GM03348 (cell line): ENCODE measurements around the gene ST3GAL5.
A peak's percentile ranks its signal among the peaks of the same experiment; 100 is the strongest.
"Not testable (repeated sequence)": the region's sequence is repeated elsewhere in the genome, so short reads cannot be mapped to it uniquely, and the experiment has no call there.

Experiments used
- DNase-seq: peaks from one replicate; pipeline ENCODE4 v3.0.0; 2012; ENCODE audit warnings: low spot score

ST3GAL5 gene

DNA sequence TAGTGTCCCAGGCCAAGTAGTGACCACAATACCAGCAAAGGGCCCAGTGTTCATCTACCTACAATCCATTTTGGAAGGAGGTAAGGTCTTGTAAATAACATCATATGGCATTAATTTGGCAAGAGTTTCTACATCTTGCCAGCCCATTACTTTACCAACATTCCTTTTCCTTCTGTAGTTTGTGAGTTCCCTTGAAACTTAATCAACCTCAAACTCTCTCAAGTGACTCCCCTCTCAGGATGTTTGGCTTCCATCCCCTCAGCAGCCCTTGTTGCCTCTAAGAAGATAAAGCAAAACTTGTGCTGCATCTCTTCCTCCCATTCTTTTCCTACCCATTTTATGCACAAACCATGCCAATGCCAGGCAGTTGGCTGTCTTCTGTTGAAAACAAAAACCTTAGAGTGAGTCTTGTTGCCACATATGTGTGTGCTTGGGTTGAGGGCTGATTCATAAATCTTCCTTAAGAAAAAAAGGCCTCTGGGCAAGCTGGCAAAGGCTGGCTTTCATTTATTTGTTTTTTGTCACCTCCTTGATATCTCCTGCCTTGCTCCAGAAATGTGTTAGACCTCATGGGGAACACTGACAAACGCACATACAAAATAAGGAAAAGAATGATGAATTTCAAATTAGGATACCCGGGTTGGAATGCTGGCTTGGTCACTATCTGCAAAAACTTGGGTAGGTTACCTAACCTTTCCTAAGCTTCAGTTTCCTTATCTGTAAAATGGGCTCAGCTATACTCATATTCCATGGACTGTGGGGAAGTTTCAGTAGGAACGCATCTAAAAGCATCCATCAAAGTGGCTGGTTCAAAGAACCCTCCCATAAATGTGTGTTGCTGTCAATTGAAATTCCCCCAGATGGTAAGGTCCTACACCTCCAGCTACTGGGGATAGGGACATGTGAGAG is 29.4 kb upstream of the ST3GAL5 start:
- no peak for DNase-seq

DNA sequence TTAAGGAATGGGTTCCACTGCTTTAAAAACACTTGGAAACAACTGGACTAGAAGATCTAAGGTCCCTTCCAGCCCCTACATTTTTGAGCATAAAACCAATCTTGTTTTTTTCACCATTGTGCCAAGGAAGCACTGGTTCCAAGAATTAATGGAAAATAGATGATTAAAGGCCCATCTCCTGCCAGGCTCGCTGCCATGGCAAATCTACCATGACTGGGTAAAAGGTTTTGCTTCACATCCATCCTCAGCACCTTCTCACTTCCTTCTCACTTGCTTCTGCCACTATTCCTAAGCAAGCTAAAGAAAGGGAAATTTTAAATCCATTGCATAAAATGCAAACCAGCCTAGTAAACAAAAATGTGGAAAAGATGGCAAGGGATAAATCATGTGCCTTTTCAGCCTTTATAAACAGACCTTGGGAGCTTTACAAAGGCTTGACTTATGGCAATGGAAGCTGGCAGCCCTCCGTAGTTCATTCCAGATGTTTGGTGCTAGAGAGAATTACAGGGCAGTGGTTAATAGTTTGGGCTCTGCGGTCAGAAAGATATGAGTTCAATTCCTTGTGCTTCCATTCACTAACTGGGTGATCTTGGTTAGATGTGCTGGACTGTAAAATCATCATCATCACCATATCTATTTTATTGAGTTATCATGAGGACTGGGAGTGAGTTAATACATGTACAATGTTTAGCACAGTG is 27.0 kb upstream of the ST3GAL5 start:
- peak; percentile 56 for DNase-seq

DNA sequence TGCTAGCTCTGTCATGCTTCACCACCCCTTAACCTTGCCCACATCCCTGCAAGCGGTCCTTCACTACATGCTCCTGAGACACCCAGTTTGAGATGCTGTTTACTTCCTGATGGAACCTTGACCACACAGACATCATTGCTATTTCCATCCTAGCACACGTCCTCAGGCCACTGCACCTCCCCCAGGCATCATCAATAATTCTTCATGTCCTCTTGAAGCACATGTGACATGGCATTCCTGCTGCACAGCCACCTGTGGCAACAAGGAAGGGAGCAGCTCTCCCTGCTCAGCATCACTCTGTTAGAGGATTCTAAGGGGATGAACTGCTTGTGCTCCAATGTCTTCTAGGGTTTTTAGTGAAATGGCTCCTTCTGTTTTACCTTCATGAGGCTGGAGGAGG is 26.1 kb upstream of the ST3GAL5 start:
- no peak for DNase-seq

DNA sequence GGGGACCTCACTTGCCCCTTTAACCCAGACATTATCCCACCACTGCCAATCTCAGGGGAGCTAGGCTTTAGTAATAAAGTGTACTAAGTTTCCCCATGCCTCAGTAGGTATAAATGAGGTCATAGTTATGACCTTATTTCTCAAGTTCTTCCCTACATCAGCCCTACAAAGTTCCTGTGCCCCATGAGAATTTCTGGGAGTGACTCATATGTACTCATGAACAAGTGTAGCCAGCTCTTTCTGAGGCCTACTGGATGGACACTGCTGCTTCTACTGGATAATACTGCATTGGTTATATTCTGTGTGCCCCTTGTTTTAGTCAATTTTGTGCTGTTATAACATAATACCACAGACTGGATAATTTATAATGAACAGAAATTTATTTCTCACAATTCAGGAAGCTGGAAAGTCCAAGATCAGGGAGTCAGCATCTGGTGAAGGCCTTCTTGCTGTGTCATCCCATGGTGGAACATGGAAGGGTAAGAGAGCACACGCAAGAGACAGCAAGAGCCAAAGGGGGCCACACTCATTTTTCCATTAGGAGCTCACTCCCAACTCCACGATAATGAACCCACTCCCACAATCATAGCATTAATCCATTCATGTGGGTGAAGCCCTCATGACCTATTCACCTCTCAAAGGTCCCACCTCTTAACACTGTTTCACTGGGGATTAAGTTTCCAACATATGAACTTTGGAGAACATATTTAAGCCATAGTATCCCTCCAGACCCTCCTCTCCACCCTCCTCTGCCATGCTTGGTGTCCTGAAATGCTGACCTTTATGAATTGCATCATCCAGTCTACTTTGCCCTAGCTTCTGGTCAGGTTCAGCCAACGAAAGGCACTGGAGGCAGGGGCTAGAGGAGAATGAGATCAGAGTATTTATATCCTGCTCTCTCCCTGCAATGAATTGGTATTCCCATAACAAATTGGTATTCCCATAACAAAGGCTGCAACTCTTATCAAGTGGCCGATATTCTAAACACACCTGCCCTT is 25.4 kb upstream of the ST3GAL5 start:
- DNase-seq, result peak; percentile 55

DNA sequence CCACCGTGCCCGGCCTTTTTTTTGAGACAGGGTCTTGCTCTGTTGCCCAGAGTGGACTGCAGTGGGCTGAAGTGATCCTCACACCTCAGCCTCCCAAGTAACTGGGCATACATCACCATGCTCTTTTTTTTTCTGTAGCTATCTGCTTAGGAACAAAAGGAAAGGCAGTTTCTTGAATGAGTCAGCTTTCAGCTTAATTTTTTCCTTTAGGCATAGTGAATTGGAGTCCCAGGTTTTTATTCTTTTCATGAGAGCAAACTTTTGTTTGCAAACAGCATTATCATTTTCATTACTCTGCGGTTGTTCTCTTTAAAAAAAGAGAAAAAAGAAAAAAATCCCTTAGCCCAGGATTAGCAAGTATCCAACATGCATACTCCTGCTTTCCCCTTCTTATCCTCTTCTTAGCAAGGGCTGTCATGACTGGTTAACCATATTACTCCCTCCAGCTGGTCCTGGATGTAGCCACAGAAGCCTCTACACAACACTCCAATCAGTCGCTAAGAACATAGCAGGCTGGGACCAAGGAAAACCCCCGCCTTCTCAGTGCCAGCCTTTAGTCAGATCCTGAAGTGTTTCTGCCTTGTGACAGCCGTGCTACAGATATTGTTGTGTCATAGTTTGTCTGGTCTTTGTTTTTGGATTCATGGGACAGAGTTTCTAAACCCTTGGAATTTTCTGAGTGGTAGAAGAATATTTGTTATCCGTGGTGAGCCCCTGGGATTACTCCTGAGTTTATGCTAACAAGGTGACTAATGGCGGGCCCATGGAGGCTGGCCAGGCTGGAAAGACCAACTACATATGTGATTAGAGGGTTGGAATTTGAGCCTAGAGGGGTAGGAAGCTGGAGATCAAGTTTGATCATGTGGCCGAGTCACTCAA is 23.3 kb upstream of the ST3GAL5 start:
- DNase-seq, result peak; percentile 54

DNA sequence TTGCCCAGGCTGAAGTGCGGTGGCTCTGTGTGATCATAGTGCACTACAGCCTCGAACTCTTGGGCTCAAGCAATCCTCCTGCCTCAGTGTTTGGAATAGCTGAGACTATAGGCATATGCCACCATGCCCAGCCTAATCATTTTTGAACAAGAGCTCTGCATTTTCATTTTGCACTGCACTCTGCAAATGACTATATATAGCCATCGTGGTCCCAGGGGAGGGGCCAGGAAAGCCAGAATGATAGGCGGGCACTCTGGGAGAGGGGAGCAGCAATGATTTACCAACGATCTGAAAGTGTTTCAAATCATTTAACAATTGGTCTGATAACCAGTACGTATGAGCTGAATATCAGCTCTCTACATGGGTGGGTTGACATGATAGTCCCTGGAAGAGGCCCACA is 22.3 kb upstream of the ST3GAL5 start:
- no peak for DNase-seq

DNA sequence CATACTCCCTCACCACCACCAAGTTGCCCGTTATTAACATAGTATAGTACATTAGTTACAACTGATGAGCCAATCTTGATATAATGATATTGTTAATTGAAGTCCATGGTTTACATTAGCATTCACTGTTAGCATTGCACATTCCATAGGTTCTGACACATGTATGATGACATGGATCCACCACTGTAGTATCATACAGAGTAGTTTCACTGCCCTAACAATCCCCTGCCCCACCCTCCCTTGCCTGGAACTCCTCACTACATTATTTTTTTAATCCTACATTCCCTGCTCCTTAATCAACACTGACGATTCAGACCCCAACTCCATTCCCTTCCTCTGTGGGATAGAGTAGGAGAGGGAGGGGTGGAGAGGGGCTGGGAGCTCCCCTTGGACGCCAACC is 20.2 kb upstream of the ST3GAL5 start:
- DNase-seq, result no peak

DNA sequence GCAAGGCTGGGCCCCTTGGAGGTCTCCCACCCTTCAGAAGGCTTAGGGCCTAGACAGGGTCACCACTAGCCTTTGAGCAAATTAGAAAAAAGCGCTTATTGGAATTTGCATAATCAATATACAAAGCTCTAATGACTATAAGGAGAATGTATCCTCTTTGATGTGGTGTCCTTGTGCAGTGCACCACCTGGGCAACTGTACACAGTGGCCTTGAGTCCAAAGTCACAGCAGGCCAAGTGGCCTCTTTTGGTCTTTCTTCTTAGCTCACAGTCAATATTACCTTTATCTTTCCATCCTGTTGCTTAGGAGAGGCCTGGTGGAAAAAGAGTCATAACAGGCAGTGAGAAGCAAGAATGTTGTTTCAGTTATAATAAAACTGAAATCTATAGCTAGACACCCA is 19.7 kb upstream of the ST3GAL5 start:
- no peak for DNase-seq

DNA sequence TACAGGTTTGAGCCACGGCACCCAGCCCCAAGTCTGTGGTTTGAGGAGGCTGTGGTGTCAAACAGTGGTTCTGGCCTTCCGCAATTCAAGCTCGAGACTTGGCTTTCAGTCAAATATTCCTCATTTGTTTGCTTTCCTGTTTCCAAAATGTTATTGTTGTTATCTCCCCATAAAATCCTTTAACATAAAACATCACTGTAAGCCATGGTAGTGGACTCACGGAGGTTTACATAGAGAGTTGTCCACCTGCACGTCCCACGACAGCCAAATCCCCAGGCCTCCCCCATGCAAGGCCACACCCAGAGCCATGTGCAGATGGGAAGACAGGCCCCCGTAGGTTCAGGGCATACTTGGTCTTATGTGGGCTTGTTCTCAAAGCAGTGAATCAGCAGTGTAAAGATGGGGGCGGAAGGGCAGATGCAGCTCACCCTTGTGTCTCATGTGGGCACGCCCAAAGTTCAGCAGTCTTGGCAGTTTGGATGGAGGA is 18.9 kb upstream of the ST3GAL5 start:
- DNase-seq, result no peak

DNA sequence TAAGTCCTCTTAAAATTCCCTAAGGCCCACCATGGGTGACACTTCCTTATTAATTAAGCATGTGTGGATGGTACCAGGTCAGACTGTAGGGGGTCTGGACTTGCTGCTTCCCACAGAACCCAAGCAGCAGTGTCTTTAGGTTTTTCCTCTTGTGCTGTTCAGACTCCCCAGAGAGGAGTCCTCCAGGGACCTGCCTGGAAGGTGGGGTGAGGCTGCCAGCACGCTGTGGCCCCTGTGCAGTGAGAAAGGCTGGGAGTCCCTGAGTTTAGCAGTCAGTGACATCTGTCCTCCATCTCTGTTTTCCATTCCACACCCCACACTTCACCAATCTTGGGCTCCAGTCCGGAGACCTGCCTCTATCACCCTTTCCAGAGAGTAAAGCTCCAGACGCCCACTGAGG is 18.0 kb upstream of the ST3GAL5 start:
- DNase-seq, result no peak

DNA sequence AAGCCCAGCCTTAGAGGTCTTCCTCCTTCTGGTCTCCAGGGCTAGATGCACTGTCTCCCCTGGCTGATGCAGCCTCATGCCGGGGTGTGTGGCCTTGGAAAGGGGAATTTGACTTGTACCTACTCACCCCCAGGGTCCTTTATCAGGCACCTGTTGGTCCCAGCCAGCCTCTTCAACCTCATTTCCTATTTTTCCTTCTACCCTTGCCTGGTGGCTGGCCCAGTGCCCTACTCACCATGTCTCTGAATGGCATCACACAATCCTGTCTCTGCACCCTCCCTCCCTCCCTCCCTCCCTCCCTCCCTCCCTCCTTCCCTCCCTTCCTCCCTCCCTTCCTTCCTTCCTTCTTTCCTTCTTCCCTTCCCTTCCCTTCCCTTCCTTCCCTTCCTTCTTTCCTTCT is 17.1 kb upstream of the ST3GAL5 start:
- DNase-seq, result no peak

DNA sequence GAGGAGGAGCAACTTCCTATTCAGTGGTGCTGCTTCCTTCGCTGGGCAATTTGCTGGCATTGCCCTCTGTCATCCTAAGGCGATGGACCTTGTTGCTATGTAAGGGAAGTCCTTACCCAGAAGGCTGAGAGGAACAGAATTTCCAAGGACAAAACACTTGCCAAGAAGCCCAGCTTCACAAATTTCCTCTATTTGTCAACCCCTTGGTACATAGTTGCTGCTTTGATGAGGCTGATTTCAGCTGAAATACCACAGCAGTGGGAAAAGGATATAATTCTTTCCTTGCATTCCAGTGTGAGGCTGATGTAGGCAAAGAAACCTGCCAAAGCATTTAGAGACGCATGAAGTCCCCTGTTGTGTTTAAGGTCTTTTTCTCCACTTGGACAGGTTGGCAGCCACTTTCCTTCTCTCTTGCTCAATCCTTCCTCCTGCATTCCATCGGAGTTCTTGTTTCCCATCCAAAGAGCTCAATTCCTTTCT is 16.4 kb upstream of the ST3GAL5 start:
- peak; percentile 68 for DNase-seq

DNA sequence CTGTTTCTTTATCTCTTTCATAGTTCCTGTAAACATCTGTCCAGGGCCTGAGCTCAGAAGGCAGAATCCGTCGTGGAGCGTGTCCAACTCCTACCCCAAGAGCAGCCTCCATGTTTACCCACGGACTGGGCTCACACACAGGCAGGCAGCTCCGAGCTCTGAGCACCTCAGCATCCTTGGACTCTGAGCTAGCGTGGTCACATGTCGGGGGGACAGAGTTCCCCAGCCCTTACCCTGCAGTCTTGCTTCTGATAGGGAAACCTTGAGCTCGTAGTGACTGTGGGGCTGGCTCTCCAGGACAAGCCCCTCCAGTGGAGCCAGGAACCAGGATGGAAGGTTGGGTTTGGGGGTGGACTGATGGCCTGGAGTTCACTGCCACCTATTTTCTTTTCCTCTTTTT is 15.1 kb upstream of the ST3GAL5 start:
- no peak for DNase-seq

DNA sequence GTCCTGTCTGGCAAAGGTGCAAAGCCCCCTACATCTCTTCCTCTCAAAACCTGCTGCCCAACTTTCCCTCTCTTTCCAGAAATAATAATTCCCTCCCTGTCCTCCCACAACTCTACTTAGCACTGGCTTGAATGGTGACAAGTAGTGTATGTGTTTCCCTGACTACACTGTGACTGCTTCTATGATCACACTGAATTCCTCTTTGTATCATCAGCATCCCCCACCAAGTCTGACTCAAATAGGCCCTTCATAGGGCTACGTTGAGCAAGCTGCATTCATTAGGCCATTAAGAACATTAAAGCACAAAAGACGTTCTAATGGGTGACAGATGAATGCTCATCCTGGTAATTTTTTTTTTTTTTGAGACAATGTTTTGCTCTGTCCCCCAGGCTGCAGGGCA is 13.7 kb upstream of the ST3GAL5 start:
- DNase-seq, result peak; percentile 41

DNA sequence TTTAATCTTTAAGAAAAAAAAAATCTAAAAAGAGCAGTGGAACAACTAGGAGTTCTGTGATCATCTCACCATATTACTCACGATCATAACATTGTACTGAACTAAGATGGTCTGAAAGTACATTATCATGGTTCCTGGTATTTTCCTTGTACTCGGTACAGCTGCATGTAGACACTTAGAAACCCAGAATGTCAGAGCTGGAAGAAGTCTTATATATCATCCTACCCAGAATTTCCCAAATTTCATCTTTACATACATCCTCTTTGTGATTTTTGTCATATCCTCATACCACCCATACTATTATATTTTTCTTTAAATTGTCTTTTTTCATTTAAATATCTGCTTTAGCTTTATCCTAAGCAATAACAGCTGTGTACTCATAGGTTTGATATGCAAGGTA is 12.4 kb upstream of the ST3GAL5 start:
- DNase-seq, result no peak

DNA sequence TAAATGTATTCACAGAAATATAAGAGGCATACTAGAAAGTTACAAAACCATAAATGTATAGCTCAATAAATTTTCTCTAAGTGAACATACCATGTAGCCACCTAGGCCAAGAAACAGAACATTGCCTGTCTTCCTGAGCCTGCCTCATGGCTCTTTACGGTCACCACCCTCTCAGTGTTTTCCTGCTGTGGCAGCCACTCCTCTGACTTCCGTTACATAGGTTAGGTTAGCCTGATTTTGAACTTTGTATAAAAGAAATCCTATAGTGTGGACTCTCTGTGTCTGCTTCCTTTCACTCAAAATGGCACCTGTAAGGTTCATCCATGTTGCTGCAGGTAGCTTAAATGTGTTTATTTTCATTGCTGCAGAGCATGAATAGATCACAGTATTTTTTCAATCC is 11.6 kb upstream of the ST3GAL5 start:
- DNase-seq, result no peak

DNA sequence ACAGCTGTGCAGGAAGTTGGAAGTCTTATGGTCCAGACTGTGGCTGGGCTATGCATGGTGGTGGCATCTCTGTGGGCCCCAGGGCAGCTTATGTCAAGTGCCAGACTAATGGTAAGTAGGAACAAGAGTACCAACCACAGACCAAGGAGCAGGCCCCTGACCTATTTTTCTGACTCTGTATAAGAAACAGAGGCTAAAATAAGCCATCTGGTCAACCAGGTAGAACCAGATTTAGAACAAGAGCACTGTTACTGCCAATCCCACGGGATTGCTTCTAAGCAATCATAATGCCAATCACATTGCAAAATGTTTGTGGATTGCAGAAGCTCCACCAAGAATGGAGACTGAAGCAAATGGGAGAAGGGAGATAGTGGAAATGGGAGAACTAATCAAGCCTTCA is 11.1 kb upstream of the ST3GAL5 start:
- no peak for DNase-seq

DNA sequence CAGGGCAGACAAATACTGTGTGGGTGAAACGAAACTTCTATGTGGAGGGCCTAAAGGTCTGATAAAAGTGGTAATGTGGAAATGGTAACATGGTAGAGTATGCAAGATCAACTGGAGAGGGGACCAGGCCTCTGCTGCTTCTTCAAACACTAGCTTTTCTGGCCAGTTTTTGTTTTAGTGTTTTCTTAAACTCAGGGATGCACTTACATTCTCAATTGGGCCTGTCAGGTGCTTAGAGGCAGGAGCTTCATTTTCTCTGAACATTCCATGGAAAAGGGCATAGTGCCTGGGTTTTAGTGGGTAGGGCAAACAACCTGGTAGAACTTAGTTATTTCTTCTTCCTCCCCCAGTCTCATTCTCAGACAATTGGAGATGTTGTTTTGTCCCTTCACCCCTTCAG is 10.5 kb upstream of the ST3GAL5 start:
- no peak for DNase-seq

DNA sequence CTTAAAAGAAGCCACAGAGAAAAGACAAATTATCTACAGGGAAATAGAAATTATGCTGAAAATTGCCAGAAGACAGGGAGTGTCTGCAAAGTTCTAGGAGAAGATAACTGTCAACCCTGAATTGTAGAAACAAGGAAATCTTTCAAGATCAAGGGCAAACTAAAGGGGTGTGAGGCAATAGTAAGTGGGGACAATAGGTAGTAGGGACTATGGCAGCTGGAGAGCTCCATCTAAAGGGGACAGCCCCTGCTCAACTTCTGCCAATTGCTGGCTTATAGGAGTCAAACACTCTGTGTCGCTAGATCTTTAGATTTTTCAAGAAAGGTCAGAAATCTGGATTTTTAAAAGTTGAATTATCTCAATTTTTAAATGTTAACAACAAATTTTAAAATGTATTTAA is 10.1 kb upstream of the ST3GAL5 start:
- DNase-seq, result no peak

DNA sequence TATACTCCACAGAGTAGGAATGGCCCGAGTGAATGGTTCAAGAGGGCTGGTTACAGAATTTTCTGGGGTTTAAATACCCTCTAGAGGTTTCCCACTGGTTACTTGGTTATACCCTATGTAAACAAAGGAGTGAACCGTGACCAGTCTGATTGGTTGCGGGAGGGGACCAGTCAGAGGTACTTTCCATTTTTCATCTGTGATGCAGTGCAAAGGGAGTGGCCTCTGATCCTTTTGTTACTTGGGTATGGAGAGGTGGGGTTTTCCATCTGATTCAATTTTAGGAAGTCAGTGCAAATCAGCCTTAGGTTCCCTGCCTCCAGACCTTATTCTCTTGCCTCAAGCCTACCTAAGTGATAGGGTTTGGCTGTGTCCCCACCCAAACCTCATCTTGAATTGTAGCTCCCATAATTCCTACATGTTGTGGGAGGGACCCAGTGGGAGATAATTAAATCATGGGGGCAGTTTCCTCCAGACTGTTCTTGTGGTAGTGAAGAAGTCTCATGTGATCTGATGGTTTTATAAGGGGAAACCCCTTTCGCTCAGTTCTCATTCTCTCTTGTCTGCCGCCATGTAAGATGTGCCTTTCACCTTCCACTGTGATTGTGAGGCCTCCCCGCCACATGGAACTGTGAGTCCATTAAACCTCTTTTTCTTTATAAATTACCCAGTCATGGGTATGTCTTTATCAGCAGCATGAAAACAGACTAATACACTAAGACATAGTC is 5.9 kb upstream of the ST3GAL5 start:
- not testable (repeated sequence) for DNase-seq
